ENCODE measurements around the gene LAMA3. TPM values are rescaled to one million over a fixed set of nuclear protein-coding genes. Genes with fewer than 3 reads are reported as not detected.

LAMA3 gene
- polyA plus RNA-seq, 1 donor: 48.8 TPM

- H3K27ac ChIP-seq (ENCODE audit: low read length): no peak overlapping the region
- no peaks in the 10 kb centered on the region for H3K27me3 ChIP-seq (ENCODE audit: control insufficient read depth, insufficient read depth, low read length)
- WGBS (ENCODE audit: insufficient coverage, low lambda C conversion rate): no CpG with 5 or more reads among the region's 6 CpGs
- H3K4me1 ChIP-seq (ENCODE audit: control insufficient read depth, insufficient read depth, low read length): peaks cover 21% of the 10 kb centered on the region
- H3K9me3 ChIP-seq (ENCODE audit: control insufficient read depth, low read depth, low read length): no peaks in the 10 kb centered on the region
- no peak overlapping the region for H3K4me3 ChIP-seq (ENCODE audit: low read length)
- no peak for DNase-seq
- peaks cover 5% of the 10 kb centered on the region for H3K36me3 ChIP-seq (ENCODE audit: control insufficient read depth, insufficient read depth, low read length)
Observed at GRCh38 chr18:23879966-23880565, 190.8 kb downstream of the LAMA3 start.

- no peaks in the 10 kb centered on the region for H3K27me3 ChIP-seq (ENCODE audit: control insufficient read depth, insufficient read depth, low read length)
- H3K4me3 ChIP-seq (ENCODE audit: low read length): no peak overlapping the region
- H3K4me1 ChIP-seq (ENCODE audit: control insufficient read depth, insufficient read depth, low read length): peaks cover 28% of the 10 kb centered on the region
- WGBS (ENCODE audit: insufficient coverage, low lambda C conversion rate): 100% methylated on average over 2 of the region's 2 CpGs
- H3K36me3 ChIP-seq (ENCODE audit: control insufficient read depth, insufficient read depth, low read length): peaks cover 5% of the 10 kb centered on the region
- no peak overlapping the region for H3K27ac ChIP-seq (ENCODE audit: low read length)
- no peak for DNase-seq
- H3K9me3 ChIP-seq (ENCODE audit: control insufficient read depth, low read depth, low read length): no peaks in the 10 kb centered on the region
Observed at GRCh38 chr18:23880931-23881617, 191.8 kb downstream of the LAMA3 start.

- Histone ChIP-seq H3K36me3 (ENCODE audit: control insufficient read depth, insufficient read depth, low read length) (peaks cover 5% of the 10 kb centered on the region), H3K9me3 (ENCODE audit: control insufficient read depth, low read depth, low read length) (no peaks in the 10 kb centered on the region), H3K27me3 (ENCODE audit: control insufficient read depth, insufficient read depth, low read length) (no peaks in the 10 kb centered on the region), H3K4me3 (ENCODE audit: low read length) (no peak overlapping the region), H3K4me1 (ENCODE audit: control insufficient read depth, insufficient read depth, low read length) (peaks cover 31% of the 10 kb centered on the region), H3K27ac (ENCODE audit: low read length) (no peak overlapping the region)
- DNase-seq: peak; percentile 26 to 50
- 80% methylated on average over 1 of the region's 8 CpGs for whole genome bisulfite sequencing (ENCODE audit: insufficient coverage, low lambda C conversion rate)
Observed at GRCh38 chr18:23881778-23882177, 192.5 kb downstream of the LAMA3 start.

GRCh38 chr18:23882616-23883276 is 193.5 kb downstream of the LAMA3 start:
- H3K4me1 ChIP-seq (ENCODE audit: control insufficient read depth, insufficient read depth, low read length): peaks cover 31% of the 10 kb centered on the region
- no peaks in the 10 kb centered on the region for H3K27me3 ChIP-seq (ENCODE audit: control insufficient read depth, insufficient read depth, low read length)
- H3K36me3 ChIP-seq (ENCODE audit: control insufficient read depth, insufficient read depth, low read length): peaks cover 5% of the 10 kb centered on the region
- DNase-seq: no peak
- H3K9me3 ChIP-seq (ENCODE audit: control insufficient read depth, low read depth, low read length): no peaks in the 10 kb centered on the region
- no peak overlapping the region for H3K27ac ChIP-seq (ENCODE audit: low read length)
- no peak overlapping the region for H3K4me3 ChIP-seq (ENCODE audit: low read length)
- no CpG with 5 or more reads among the region's 4 CpGs for WGBS (ENCODE audit: insufficient coverage, low lambda C conversion rate)

- no peaks in the 10 kb centered on the region for H3K9me3 ChIP-seq (ENCODE audit: control insufficient read depth, low read depth, low read length)
Observed at GRCh38 chr18:23883277-23883790, 194.1 kb downstream of the LAMA3 start.

GRCh38 chr18:23884681-23885375 is 195.6 kb downstream of the LAMA3 start:
- H3K36me3 ChIP-seq (ENCODE audit: control insufficient read depth, insufficient read depth, low read length): no peaks in the 10 kb centered on the region
- H3K27ac ChIP-seq (ENCODE audit: low read length): peak overlapping the region; percentile 74
- H3K27me3 ChIP-seq (ENCODE audit: control insufficient read depth, insufficient read depth, low read length): no peaks in the 10 kb centered on the region
- 40% methylated on average over 1 of the region's 13 CpGs for WGBS (ENCODE audit: insufficient coverage, low lambda C conversion rate)
- peaks cover 24% of the 10 kb centered on the region for H3K4me1 ChIP-seq (ENCODE audit: control insufficient read depth, insufficient read depth, low read length)
- no peak overlapping the region for H3K4me3 ChIP-seq (ENCODE audit: low read length)
- H3K9me3 ChIP-seq (ENCODE audit: control insufficient read depth, low read depth, low read length): no peaks in the 10 kb centered on the region
- DNase-seq: peak; percentile 63 to 82

More at GRCh38 chr18:23883277-23883790, 194.1 kb downstream of the LAMA3 start:
- WGBS (ENCODE audit: insufficient coverage, low lambda C conversion rate): 60% methylated on average over 1 of the region's 3 CpGs
- peaks cover 28% of the 10 kb centered on the region for H3K4me1 ChIP-seq (ENCODE audit: control insufficient read depth, insufficient read depth, low read length)
- H3K27ac ChIP-seq (ENCODE audit: low read length): no peak overlapping the region
- no peak overlapping the region for H3K4me3 ChIP-seq (ENCODE audit: low read length)
- DNase-seq: no peak
- H3K27me3 ChIP-seq (ENCODE audit: control insufficient read depth, insufficient read depth, low read length): no peaks in the 10 kb centered on the region
- peaks cover 5% of the 10 kb centered on the region for H3K36me3 ChIP-seq (ENCODE audit: control insufficient read depth, insufficient read depth, low read length)

GRCh38 chr18:23885750-23886149 is 196.5 kb downstream of the LAMA3 start:
- peak in 1 of 2 donors; percentile 40 for DNase-seq
- Histone ChIP-seq H3K27me3 (ENCODE audit: control insufficient read depth, insufficient read depth, low read length) (no peaks in the 10 kb centered on the region), H3K36me3 (ENCODE audit: control insufficient read depth, insufficient read depth, low read length) (no peaks in the 10 kb centered on the region), H3K27ac (ENCODE audit: low read length) (peak overlapping the region; percentile 44), H3K9me3 (ENCODE audit: control insufficient read depth, low read depth, low read length) (no peaks in the 10 kb centered on the region), H3K4me3 (ENCODE audit: low read length) (no peak overlapping the region), H3K4me1 (ENCODE audit: control insufficient read depth, insufficient read depth, low read length) (peaks cover 24% of the 10 kb centered on the region)
- 10% methylated on average over 2 of the region's 2 CpGs for WGBS (ENCODE audit: insufficient coverage, low lambda C conversion rate)

- Histone ChIP-seq H3K4me3 (ENCODE audit: low read length) (no peak overlapping the region), H3K27me3 (ENCODE audit: control insufficient read depth, insufficient read depth, low read length) (no peaks in the 10 kb centered on the region), H3K27ac (ENCODE audit: low read length) (no peak overlapping the region), H3K36me3 (ENCODE audit: control insufficient read depth, insufficient read depth, low read length) (no peaks in the 10 kb centered on the region), H3K4me1 (ENCODE audit: control insufficient read depth, insufficient read depth, low read length) (peaks cover 20% of the 10 kb centered on the region), H3K9me3 (ENCODE audit: control insufficient read depth, low read depth, low read length) (no peaks in the 10 kb centered on the region)
- no peak for DNase-seq
- WGBS (ENCODE audit: insufficient coverage, low lambda C conversion rate): no CpG with 5 or more reads among the region's 3 CpGs
Observed at GRCh38 chr18:23887035-23887434, 197.8 kb downstream of the LAMA3 start.

GRCh38 chr18:23887493-23887892 is 198.2 kb downstream of the LAMA3 start:
- H3K27me3 ChIP-seq (ENCODE audit: control insufficient read depth, insufficient read depth, low read length): no peaks in the 10 kb centered on the region
- H3K4me1 ChIP-seq (ENCODE audit: control insufficient read depth, insufficient read depth, low read length): peaks cover 19% of the 10 kb centered on the region
- no peak overlapping the region for H3K27ac ChIP-seq (ENCODE audit: low read length)
- no peak for DNase-seq
- 83% methylated on average over 1 of the region's 2 CpGs for WGBS (ENCODE audit: insufficient coverage, low lambda C conversion rate)
- H3K9me3 ChIP-seq (ENCODE audit: control insufficient read depth, low read depth, low read length): no peaks in the 10 kb centered on the region
- H3K4me3 ChIP-seq (ENCODE audit: low read length): no peak overlapping the region
- no peaks in the 10 kb centered on the region for H3K36me3 ChIP-seq (ENCODE audit: control insufficient read depth, insufficient read depth, low read length)

GRCh38 chr18:23888881-23889280 is 199.6 kb downstream of the LAMA3 start:
- no peak overlapping the region for H3K27ac ChIP-seq (ENCODE audit: low read length)
- no peak overlapping the region for H3K4me3 ChIP-seq (ENCODE audit: low read length)
- peaks cover 19% of the 10 kb centered on the region for H3K4me1 ChIP-seq (ENCODE audit: control insufficient read depth, insufficient read depth, low read length)
- H3K9me3 ChIP-seq (ENCODE audit: control insufficient read depth, low read depth, low read length): no peaks in the 10 kb centered on the region
- H3K27me3 ChIP-seq (ENCODE audit: control insufficient read depth, insufficient read depth, low read length): no peaks in the 10 kb centered on the region
- no CpG with 5 or more reads among the region's 1 CpG for WGBS (ENCODE audit: insufficient coverage, low lambda C conversion rate)
- H3K36me3 ChIP-seq (ENCODE audit: control insufficient read depth, insufficient read depth, low read length): peaks cover 6% of the 10 kb centered on the region
- peak; percentile 59 to 80 for DNase-seq

Measured in large intestine (tissue), 3 donors.